ENCODE measurements around the gene DTD1.

The DTD1 gene

GRCh38 chr20:18666803-18667415, 79.1 kb downstream of the DTD1 start:
- no peak for DNase-seq

GRCh38 chr20:18669241-18670019, 81.6 kb downstream of the DTD1 start:
- DNase-seq: no peak

GRCh38 chr20:18671203-18671710, 83.4 kb downstream of the DTD1 start:
- DNase-seq: no peak

- DNase-seq: no peak
Observed at GRCh38 chr20:18672834-18673233, 85.0 kb downstream of the DTD1 start.

GRCh38 chr20:18676396-18676795, 88.5 kb downstream of the DTD1 start:
- DNase-seq: no peak

- no peak for DNase-seq
Observed at GRCh38 chr20:18677126-18677525, 89.3 kb downstream of the DTD1 start.

- DNase-seq: no peak
Observed at GRCh38 chr20:18678549-18679419, 90.9 kb downstream of the DTD1 start.

GRCh38 chr20:18683839-18684238, 96.0 kb downstream of the DTD1 start:
- no peak for DNase-seq

- DNase-seq: no peak
Observed at GRCh38 chr20:18684775-18685174, 96.9 kb downstream of the DTD1 start.

- DNase-seq: no peak
Observed at GRCh38 chr20:18685406-18685805, 97.6 kb downstream of the DTD1 start.

GRCh38 chr20:18686696-18687095, 98.8 kb downstream of the DTD1 start:
- no peak for DNase-seq

GRCh38 chr20:18688676-18689075, 100.8 kb downstream of the DTD1 start:
- no peak for DNase-seq

GRCh38 chr20:18689557-18689956, 101.7 kb downstream of the DTD1 start:
- DNase-seq: no peak

GRCh38 chr20:18692447-18692846, 104.6 kb downstream of the DTD1 start:
- no peak for DNase-seq

- no peak for DNase-seq
Observed at GRCh38 chr20:18694071-18694470, 106.2 kb downstream of the DTD1 start.

- DNase-seq: no peak
Observed at GRCh38 chr20:18695175-18695574, 107.3 kb downstream of the DTD1 start.

- DNase-seq: no peak
Observed at GRCh38 chr20:18698735-18699380, 111.0 kb downstream of the DTD1 start.

- DNase-seq: no peak
Observed at GRCh38 chr20:18701969-18702368, 114.1 kb downstream of the DTD1 start.

GRCh38 chr20:18702736-18703135, 114.9 kb downstream of the DTD1 start:
- DNase-seq: no peak

- DNase-seq: no peak
Observed at GRCh38 chr20:18705490-18705889, 117.6 kb downstream of the DTD1 start.

GRCh38 chr20:18705910-18706309, 118.1 kb downstream of the DTD1 start:
- DNase-seq: no peak

- DNase-seq: no peak
Observed at GRCh38 chr20:18712131-18712530, 124.3 kb downstream of the DTD1 start.

- no peak for DNase-seq
Observed at GRCh38 chr20:18712882-18713281, 125.0 kb downstream of the DTD1 start.

Data from activated CD4-positive, alpha-beta T cell treated with anti-CD3 and anti-CD28 coated beads, Interleukin-10, Interleukin-2, amounts not matched to agents 100 ng/mL and 50 ng/mL, durations not matched to agents 16 hours and 8 hours (primary cell).